IMR-90 (cell line): Measurements from ENCODE around the gene IHH. TPM values are rescaled to one million over a fixed set of nuclear protein-coding genes. Genes with fewer than 3 reads are reported as not detected.

Experiments
- polyA plus RNA-seq, 3 experiments: library from polyadenylated mRNA; depleted of rRNA; stranded (reverse); fragments of >200 nt; gene quantifications; 2 replicates each; pipeline ENCODE4 v1.2.3, GENCODE V29; 2012; ENCODE audit warnings: low replicate concordance in 1 of 3
- total RNA-seq: library from RNA; depleted of rRNA; stranded (reverse); fragments of >200 nt; gene quantifications from 2 replicates; pipeline ENCODE4 v1.2.3, GENCODE V29; 2012
- TF ChIP-seq, protein P1 (sequence below): fragments of 150-350 bp; IDR thresholded peaks from 2 replicates; pipeline ENCODE4 v1.6.1; 2016; ENCODE audit warnings: low read depth, mild to moderate bottlenecking, low read length, moderate library complexity, borderline replicate concordance

Gene IHH
- total and polyA plus RNA-seq, 2 of the 4 experiments (the other 2 are of a cell fraction): not detected

DNA sequence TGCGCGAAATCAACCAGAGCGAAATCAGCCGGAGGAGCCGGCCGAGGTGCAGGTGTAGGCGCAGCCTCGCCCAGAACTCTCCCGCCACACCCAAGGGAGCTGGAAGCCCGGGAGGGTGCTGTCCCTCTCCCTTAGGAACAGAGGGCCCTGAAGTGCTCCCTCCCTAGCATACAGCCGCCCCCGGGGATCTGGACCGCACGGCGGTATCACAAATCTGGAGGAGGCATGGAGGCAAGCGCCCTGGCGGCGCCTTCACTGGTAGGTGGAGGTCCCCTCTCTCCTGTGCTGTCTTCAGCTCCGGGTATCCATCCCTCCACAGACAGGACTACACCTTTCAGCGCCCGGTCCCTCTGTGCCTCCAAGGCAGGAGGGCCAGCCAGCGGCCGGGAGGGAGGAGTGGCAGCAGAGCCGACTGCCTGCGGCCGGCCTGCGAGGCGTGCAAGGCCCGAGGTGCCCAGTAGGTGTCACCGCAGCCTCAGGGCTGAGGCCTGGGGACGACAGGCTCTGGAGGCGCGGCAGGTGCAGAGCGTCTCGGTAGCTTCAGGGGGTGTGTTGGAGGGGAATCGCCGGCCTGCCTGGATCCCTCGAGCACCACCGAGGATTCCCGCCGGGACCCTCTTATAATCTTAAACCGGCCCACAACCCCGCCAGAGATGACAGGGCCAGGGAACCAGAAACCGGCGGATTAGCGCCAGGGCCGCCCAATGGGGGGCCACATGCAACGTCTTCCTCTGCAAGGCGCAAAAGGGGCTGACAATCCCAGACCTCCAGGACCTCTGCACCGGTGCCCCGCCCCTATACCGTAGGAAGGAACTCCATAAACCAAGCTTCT lies 2.8 kb downstream of the IHH start (continued):
- TF ChIP-seq, protein P1, sequence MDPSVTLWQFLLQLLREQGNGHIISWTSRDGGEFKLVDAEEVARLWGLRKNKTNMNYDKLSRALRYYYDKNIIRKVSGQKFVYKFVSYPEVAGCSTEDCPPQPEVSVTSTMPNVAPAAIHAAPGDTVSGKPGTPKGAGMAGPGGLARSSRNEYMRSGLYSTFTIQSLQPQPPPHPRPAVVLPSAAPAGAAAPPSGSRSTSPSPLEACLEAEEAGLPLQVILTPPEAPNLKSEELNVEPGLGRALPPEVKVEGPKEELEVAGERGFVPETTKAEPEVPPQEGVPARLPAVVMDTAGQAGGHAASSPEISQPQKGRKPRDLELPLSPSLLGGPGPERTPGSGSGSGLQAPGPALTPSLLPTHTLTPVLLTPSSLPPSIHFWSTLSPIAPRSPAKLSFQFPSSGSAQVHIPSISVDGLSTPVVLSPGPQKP: no peak
